CD4-positive, alpha-beta T cell treated with Interleukin-4 for 1 hour (primary cell): ENCODE data around the gene RAB11FIP4.

Experiments
- DNase-seq, 2 donors: peaks; one replicate each; pipeline ENCODE4 v3.0.0-alpha.2; 2020 to 2022

The RAB11FIP4 gene

DNA sequence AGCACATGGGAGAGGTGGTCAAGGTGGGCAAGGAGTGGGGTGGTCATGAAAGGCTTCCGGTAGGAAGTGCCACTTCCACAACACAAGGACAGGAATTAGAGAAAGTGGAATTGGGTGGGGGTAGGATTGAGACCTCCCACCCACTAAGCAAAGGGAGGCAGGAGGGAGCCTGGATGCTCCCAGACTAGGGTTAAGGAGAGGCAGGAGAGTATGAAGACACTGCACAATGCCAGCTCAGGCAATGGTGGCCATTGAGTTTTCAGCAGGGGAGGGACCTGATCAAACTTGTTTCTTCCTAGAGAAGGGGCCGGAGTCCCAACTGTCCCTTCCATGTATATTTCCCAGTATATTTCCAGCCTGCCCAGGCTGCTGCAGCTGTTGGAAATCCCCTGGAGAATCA, 3.1 kb upstream of the RAB11FIP4 start:
- DNase-seq = no peak

DNA sequence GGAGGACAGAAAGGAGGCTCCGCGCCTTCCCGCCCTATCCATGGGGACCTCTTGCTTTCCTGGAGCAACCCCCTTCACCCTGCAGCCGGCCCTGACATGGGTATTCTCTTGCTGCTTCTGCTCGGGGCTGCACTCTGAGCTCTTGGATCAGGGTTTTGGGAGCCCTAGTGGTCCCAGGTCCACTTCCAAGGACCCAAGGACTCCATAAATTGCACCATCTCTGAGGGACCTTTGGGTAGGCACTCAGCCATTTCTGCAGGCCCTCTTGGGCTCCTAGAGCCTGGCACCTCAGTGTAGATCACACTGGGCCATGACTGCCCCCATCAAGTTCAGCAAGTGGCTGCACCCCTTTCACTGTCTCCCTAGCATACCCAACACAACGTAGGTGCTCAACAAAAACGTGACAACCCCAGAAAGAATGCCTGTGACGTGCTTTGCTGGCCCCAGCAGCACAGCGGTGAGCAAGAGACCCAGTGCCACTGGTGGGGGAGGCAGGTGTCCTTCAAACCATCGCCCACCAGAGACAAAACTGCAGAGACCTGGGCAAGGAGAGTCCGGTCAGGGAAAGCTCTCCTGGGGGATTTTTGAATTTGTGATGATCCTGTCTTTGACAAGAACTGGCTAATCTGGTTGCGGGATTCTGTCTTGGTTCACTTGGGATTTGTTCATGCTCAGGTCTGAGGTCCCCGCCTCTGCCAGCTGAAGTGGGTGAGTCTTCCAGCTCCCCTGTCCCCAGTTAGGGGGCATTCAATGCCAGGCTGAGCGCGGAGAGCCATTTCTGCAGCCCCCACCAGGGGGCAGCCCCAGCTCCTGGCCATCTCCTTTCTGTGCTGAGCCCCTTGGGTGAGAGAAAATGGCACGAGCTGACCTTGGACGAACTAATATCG, 2.5 kb upstream of the RAB11FIP4 start:
- peak; percentile 42 to 46 for DNase-seq

DNA sequence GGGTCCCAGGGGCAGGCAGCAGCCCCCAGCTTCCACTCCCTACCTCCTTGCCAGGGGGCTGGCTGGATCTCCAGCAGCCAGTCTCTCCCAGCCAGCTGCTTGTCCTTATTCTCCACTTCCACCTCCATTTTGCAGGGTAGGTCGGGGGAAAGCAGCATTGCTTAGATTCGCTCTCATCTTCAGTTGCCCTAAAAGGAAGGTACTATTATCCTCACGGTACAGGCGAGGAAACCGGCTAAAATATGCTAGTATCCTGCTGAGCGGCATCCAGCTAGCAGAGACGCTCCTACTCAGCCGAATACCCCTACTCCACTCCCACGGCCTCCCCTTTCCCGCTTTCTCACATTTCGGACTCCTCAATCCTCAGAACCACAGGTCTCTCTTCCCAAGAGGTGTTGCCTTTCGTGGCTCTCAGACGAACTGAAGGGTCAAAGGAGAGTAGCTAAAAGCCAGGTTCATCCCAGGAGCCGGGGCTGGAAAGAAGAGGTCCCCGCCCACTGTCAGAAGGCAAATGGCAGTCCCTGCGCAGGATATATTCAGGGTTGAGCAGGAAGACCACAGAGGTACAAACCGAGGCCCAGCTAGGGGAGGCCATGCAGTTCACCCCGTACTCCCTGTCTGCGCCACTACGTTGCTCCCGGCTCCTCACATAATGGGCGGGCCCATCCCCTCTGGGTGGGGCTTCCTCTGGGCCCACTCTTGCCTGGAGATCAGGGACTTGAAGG, 1.7 kb upstream of the RAB11FIP4 start:
- DNase-seq = no peak

DNA sequence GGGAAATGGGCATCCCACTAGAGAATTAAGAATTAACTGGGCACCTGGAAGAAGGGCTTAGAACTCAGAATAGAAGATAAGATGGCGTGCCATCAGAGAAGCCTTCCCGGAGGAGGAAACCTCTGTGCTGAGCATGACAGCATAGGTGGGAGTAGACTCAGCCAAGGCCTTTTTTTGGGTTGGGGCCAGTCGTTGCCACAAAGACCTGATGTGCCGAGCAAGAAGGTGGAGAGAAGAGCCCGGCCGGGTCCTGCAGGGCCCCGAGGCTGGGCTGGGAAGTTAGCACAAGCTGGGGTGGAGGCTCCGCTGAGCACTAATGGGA, 1.1 kb upstream of the RAB11FIP4 start:
- no peak for DNase-seq

DNA sequence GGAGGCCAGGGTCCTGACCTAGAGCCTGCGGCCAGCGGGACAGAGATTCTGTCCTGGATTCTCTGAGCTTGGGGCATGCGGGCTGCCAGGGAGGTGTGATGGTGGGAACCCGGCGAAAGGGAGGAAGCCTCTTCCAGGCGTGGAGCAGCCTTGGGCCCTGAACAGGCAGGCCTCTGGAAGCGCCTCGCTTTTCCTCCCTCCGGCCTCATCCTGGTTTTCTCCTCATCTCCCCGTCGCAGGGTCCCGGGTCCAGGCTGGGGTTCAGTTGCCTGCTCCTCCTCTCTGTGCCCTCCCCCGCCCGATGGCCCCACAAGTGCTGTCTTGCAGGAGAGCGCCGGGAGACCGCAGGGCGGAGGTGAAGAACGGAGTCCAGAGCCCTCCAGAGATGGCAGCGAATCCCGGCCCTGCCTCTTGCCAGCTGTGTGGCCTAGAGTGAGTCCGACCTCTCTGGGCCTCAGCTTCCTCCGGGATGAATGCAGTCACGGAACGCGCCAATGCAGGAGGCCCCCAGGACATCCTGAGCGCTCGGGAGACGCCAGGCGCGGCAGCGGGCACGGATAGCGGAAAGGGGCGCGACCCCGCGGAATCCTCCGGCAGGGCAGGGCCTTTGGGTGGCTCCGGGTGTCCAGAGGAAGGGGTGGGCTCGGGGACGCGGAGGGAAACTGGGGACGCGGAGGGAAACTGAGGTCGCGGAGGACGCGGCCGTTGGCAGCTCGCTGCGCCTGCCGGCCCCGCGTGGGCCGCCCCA, 553 bp upstream of the RAB11FIP4 start:
- no peak for DNase-seq

DNA sequence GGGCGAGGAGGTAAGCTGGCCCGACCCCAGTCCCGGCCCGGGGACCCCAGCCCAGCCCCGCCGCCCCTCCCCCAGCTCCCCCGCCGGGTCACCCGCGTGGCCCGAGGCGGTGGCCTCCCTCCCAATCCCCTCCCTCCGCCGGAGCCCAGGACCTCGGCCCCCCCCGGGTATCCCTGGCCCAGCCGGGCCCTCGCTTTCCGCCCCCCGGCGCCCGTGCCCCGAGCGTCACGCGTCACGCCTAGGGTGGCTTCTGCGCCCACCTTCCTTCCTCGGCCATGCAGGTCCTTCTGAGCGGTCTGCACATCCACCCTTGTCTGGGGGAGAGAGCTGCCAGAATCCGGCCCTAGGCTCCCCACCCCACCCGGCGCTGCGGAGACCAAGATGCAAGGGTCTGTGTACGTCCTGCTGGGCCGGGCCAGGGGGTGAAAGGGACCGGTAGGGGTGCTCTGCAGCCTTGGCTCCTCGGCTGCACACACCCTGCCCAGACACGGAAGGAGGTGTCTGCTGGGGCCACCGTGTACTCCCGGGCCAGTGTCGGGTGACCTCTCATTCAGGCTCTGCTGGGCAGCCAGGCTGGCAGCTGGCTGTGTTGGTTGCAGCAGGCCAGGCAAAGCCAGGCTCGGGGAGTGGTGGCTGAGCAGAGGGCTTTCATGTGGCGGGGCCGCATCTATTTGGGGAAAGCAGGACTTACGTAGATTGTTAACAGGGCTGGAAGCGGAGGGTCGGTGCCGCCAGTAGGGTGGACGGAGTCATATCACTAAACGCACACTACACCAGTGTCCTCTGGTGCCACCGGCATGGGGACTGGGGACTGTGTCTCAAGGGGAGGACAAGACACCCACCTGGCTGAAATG, 754 bp downstream of the RAB11FIP4 start:
- no peak for DNase-seq

DNA sequence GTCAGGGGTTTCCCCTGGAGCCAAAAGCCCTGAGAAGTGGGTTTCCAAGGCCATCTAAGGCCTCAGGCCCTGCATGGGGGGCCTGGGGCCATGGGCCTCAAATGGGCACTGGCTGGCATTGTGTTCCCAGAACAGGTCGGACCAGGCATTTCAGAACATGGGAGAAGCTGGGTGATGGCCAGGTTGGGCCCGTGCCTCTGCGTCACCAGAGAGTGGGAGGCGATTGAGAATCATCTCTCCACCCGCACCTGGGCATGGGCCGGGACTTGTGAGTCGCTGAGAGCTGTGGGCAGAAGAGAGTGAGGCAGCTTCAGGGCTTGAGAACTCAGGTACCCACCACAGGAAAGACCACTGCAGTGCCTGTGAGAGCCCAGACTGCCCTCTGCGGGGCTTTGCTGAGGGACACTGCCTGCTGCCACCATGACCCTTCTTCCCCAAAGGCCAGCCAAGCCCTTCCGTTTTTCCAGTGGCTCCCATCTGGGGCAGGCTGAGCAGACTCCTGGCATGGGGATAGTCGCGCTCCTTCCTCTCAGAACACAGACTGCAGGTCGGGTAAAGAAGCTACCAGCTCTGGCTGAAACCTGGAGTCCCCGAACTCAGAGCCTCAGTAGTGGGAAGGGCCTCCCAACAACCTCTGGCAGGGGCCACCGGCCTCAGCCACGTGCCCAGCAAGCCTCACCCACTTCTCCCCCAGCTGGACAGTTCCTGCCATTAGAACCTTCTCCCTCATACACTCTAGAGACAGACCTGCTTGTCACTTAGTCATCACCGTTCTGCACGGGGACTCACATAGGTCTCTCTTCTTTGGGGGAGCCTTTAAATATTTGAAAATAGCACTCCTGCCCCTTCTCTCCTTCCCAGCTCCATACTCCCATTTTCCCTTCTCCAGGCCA, 1.6 kb downstream of the RAB11FIP4 start:
- no peak for DNase-seq

DNA sequence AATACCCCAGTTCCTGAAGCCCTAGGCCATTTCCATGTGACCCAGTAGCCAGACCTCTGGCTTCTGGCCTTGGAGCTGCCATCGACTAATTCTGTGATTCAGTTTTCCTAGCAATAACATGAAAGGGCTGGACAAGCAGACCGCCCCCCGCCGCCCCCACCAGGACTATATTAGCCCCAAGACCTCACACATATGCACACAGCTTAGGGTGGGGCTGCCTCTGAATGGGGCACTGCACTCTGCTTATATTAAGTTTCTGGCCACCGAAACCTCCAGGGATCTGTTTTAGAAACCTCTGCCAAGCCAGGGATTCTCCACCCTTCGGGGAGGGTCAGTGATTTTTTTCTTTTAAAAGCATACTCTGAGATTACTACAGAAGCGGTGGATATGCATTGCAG, 2.3 kb downstream of the RAB11FIP4 start:
- no peak for DNase-seq

DNA sequence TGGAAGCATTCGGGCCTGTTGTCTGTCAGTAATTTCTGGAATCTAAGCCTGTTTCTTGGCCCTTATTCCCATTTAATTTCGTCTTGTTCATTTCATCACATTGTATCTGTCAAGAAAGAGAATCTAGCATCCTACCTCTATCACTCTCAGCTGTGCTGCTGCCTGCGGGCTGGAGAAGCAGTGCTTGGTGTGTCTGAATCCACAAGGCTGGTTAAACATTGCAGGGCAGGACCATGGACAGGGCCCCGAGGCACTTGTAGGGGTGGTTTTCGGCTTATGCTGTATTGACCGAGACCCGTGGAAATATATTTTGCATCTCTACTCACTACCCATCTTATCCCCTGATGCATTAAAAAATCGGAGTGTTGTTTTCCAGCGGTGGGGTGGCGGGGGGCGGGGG, 3.1 kb downstream of the RAB11FIP4 start:
- DNase-seq = peak; percentile 23

DNA sequence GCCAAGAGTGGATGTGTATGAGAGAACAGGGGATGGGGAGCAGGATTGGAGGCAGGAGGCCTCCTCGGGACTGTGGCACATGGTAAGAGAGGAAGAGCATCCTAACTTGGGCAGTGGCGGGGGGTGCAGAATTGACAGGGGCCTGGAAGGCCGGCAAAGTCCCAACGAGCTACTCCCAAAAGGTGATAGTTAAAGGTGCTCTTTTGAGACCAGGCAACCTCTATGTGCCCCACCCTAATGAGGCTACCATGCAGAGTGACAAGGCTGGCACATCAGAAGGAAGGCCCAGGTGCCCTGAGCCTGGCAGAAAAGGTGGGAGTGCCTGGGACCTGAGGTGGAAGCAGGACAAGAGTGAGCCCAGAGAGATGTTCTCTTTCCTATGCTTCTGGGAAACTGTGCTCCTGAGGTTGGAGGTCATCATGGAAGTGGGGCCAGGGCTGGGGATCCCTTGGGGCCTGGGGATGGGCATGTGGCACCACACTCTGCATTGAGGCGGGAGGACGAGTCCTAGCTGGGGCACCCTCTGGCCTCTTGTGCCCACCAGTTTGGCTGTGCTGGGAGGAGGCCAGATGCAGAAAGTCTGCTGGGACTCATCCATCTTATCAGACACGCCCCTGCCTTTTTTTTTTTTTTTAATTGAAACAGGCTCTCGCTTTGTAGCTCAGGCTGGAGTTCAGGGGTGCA, 5.9 kb downstream of the RAB11FIP4 start:
- no peak for DNase-seq

DNA sequence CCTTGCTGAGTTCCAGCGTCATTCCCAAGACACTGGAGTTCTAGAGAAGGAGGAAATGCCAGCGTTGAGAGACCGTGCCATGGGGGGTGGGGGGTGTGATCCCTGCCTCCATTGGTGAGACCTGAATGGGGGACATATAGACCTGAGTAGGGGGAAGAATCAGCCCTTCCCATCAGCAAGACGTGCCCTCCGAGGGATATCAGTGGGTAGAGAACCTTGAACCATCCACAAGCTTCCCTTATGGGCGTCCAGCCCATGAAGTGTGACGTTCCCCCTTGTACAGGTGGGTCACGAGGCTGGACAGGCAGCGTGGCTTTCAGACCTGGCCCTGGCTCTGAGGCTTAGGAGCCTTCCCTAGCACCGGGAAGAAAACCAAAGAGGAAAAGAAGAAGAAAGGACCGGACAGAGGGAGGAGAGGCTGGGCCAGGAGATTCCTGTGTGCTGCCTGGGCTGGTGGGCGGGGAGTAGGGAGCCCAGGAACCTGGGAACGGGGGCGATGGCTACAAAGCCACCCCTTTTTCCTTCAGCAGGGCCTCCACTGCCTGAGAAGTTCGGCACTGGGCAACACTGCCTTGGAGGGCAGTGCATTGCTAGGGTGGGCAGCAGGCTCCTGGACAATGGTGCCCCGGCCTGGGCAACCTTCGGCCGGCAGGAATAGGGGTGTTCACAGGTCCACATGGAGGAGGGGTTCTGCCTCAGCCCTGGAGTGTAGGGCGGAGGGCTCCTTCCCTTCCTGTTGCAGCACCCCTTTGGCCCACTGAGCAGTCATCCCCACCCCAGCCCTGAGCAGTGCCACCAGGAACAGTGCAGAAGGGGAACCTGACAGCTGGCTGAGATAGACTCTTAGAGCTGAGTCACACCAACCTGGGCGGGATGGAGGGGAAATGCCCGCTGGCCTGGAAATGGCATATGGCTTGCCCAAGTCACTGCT, 7.2 kb downstream of the RAB11FIP4 start:
- DNase-seq = no peak

DNA sequence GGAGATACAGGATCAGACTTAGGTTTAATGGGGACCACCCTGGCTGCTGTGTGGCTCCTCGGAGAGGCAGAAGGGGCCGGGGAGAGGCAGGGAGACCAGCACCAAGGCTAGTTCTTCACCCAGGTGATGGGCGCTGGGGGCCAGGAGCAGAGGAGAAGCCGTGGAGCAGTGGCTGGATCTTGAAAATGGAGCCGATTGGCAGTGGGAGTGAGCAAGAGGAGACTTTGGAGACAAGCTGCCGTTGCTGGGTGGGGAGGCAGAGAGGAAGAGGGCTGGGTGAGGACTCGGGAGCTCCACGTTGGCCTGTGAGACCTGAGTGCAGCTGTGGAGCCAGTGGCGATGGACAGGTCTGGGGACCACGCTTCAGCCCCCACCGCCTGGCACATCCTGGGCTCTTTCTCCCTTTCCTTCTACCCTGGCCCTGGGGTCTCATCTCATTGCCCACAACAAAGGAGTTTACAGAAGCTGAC, 9.0 kb downstream of the RAB11FIP4 start:
- DNase-seq = no peak

DNA sequence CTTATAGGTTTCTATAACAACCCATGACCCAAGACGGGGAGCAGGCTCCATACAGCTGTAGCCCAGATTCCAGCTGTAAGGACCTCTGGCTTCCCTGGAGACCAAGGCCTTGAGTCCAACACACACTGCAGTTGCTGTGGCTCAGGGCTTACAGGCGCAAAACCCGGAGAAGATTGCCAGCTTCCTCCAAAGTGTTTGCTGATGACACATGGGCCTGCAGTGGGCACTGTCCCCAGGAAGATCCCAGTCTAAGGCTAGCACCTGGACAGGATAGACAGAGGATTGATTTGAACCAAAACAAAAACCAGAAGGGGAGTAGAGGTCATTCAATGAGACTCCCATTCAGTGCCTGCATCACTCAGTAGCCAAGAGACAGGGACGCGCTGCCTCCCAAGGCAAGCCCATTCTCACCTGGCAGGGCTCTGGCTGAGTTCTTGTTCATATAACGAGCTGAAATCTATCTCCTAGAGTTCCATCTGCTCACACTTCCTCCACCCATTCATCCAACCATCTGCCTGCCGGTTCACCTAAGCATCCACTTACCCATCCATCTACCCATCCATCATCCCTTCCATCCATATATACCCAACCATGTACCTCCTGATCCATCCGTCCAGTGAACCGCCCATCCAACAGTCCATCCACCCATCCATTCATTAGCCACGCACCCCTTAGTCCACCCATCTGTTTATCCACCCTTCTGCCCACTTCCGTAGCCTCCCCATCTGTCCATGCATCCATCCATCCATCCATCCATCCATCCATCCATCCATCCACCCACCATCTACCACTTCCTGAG, 10.2 kb downstream of the RAB11FIP4 start:
- DNase-seq = no peak

DNA sequence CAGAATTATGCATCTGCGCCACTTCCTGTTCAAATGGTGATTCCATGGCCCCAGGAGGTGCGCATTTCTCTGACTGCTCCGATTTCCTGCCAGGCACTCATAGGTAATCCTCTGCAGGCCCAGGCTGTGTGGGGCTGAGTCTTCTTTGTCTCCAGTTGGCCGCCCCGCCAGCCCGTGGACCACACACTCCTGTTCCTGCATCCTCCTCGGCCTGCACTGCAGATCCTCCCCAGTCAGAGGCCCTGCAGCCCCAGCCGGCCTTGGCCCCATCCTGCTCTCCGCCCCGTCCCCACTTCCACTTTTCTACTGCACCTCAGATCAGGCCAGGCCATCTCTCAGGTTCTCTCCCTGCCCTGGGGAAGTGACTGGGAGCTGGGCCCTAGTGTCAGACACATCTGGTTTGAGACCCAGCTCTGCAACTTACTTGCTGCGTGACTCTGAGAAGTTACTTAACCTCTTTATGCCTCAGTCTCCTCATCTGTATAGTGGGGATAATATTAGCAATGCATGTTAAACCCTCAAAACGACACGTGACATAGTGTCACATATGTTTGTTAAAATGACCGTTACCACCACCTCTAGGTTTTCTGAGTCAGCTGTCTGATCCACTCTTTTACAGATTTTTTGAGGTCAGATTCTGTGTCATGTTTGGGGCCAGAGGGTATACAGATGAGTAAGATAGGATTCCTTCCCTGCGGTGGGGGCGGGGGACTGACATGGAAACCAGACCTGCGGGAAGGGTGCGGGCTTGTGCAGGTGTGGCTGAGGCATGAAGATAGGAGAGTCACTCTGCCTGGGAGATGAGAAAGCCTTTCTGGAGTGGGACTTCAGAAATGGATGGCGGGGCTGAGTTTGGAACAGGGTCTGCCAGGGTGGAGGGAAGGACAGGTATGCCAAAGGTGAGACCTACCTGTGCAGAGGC, 12.8 kb downstream of the RAB11FIP4 start:
- no peak for DNase-seq

DNA sequence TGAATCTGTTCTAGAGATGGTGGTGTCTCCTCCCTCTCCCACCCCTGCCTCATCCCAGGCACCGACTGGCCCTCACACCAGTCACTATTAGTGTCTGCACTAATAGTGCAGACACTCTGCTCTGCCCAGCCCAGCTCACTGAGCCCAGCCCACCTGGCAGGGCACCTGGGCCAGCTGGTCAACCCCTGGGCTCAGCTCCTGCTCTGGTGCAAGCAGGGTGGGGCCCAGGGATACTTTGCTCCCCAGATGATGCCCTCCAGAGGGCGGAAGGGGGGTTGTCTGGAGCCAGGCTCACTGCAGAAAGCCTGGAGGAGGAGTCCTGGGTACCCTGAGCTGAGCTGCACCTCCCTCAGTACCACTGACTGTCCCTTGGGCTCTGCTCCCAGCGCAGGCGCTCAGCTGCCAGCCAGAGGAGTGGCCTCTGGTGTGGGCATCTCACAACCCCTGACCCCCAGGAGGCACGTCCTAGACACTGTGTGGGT, 14.5 kb downstream of the RAB11FIP4 start:
- no peak for DNase-seq

DNA sequence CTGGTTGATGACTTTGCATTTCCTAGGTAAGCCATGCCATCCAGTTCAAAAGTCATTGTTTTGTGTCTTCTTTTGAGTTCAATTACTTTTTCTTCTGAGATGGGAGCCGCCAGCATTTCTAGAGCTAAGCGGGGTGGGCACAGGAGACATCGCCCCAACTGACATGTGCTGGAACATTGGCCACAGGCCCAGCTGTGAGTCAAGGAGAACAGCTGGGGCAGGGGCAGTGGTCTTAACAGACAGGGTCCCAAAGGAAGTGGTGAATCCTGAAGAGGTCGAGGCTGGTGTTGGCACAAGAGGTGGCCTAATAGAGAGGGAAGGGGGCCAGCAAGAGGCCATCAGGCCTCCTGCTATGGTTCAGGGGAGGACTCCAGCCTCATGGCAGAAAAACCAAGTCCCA, 17.1 kb downstream of the RAB11FIP4 start:
- DNase-seq = no peak

DNA sequence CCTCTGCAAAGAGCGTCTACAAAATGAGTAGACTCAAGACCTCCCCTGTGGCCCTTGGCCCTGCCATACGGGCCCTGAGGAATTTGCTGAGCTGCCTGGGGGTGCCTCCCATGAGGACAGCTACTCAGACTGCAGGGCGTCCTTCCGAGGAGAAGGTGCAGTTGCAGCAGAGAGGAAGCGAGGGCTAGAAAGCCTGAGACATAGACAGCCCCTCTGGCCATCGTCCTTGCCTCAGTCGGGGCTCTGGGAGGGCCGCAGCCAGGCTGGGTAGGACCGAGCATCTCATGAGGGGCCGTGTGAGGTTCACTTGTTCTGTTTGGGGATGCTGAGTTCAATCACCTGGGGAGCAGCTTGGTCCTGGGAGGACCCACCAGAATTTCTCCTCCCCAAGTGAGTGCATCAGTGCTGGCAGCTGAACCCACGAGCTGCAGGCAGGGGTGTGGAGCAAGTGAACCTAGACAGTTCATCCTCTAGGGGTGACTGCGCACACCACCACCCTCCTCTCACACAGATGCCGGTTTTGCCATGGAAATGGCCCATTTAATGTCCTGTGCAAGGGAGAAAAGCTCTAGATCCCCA, 20.3 kb downstream of the RAB11FIP4 start:
- DNase-seq = no peak
